Measurements from ENCODE around the gene TUFT1.

GRCh38 chr1:151519667-151520066, 20.4 kb upstream of the TUFT1 start:
- TF ChIP-seq CTCF (IDR thresholded peaks at IDR 0.05; ENCODE audit: poor library complexity, severe bottlenecking) (no peak), POLR2AphosphoS5 (IDR thresholded peaks at IDR 0.05) (no peak), EP300 (conservative IDR thresholded peaks at IDR 0.05; ENCODE audit: poor library complexity, severe bottlenecking) (no peak), REST (IDR thresholded peaks at IDR 0.05; ENCODE audit: borderline replicate concordance) (no peak), RAD21 (conservative IDR thresholded peaks at IDR 0.05) (no peak), TAF1 (IDR thresholded peaks at IDR 0.05; ENCODE audit: low read depth) (no peak), MXI1 (conservative IDR thresholded peaks at IDR 0.05; ENCODE audit: poor library complexity, severe bottlenecking) (no peak), EZH2 (IDR thresholded peaks at IDR 0.05; ENCODE audit: borderline replicate concordance, insufficient read depth, low read length, poor library complexity, severe bottlenecking) (no peak), SMC3 (conservative IDR thresholded peaks at IDR 0.05; ENCODE audit: poor library complexity) (no peak)
